Activated CD4-positive, CD25-positive, alpha-beta regulatory T cell treated with anti-CD3 and anti-CD28 coated beads, Interleukin-2, amount 50 U/mL, for 24 hours (primary cell): ENCODE measurements around the gene SLC16A13.
"Not testable (repeated sequence)": the region's sequence is repeated elsewhere in the genome, so short reads cannot be mapped to it uniquely, and the experiment has no call there.

Experiments used
- ATAC-seq, 2 donors: fragments of 150-1000 bp; cut with Tn5 transposase; one replicate each; pipeline ENCODE4 v1.10.0; 2021; ENCODE audit warnings: mild to moderate bottlenecking in 1 of 2, moderate library complexity in 1 of 2

Gene SLC16A13

GRCh38 chr17:7034955-7035590 is 742 bp upstream of the SLC16A13 start:
- ATAC-seq, result peak; percentile 34 to 40

GRCh38 chr17:7038025-7038862 is 2.4 kb downstream of the SLC16A13 start:
- ATAC-seq, result no peak

GRCh38 chr17:7039832-7040231 is 4.0 kb downstream of the SLC16A13 start:
- ATAC-seq, result no peak

DNA sequence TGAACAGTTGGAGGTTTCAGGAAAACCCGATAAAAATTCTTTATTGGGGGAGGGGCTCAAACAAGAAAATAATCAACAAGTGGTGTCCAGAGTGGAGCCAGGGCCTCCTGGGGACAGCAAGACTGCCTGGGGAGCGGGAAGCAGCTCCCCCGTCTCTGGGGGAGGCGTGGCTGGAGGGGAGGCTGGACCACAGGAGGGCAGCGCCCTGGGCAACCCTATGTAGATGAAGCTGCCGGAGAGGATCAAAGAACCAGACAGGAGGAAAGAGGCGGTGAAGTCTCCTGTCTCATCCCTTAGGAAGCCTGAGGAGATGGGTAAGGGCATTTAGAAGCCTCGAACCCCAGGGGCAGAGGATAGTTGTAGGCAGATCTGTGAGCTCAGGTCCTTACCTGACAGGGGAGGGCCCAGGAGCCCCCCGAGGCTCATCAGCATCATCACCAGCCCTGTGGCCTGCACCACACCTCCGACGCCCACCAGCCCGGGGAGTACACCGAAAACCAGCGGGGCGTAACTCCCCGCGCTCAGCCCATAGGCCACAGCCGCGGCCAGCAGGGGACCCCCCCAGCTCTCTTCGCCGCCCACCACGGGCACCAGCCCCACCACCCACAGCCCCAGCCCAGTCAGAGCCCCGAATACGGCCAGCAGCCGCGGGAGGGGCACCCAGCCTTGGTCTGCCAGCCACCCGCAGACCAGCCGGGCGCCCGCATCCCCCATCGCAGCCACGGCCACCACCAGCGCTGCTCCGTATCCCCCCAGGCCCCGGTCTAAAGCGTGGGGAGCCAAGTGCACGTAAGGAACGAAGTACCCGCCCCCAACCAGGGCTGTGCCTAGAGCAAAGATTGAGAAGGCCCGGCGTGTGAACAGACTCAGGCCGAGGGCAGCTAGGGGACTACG is 6.0 kb downstream of the SLC16A13 start:
- ATAC-seq, result peak in 1 of 2 donors; percentile 17

GRCh38 chr17:7042501-7043181 is 6.8 kb downstream of the SLC16A13 start:
- no peak for ATAC-seq

- ATAC-seq, result no peak
Measured at GRCh38 chr17:7043182-7043496, 7.3 kb downstream of the SLC16A13 start.

DNA sequence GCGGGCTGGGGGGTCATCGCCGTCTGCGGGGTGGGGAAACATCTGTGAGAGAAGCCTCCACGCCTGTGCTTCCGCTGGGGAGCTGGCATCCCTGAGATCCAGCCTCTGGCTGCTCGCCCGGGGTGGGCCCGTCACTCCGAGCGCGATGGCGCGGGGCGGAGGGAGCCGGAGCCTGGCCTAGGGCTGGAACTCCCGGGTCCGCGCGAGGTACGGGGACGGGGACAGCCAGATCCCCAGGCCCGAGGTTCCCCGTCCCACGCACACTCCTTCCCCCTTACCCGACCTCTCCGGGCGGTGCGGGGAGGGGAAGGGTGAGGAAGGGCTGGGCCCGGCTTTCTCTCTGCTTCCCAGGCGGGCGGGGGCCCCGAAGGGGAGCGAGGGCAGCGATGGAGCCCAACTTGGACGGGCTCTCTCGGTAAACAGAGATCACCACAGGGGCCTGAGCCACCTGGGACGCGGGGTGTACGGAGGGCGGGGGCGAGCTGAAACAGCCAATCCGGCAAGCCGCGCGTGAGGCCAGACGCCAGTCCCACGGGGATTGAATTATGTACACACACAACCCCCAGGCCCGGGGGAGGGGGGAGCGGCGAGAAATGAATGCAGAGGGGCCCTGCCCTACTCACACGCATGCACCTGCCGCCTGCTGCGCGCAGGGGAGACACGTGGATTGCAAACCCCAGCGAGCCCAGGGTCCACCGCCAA is 7.8 kb downstream of the SLC16A13 start, which contains the start of gene SLC16A11:
SLC16A11 (minus strand) TSS at position 596 of the 702 bp plus-strand sequence; CDS start at position 17, 579 bp downstream.
- ATAC-seq, result no peak

DNA sequence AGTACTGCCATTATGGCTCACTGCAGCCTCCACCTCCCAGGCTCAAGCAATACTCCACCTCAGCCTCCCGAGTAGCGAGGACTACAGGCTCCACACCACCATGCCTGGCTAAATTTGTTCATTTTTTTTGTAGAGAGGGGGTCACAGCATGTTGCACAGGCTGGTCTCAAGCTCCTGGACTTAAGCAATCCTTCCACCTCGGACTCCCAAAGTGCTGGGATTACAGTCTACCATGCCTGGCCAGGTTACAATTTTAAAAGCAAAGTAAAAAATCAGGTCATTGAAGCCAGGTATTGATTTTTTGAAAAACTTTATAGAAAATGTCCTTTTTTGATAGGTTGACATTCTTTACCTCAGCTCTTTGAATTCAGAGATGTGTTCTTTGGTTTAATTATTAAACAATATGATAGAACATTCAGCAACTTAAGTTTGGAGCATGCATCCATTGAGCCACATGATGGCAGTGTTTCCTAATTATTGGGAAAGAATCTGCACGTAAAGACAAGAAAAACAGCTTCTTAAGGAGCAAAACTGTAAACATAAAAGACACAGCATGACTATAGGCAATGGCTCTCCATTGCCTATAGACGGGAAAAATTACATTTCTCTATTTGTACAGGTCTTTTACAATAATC is 9.8 kb downstream of the SLC16A13 start:
- ATAC-seq, result peak in 1 of 2 donors; percentile 12

GRCh38 chr17:7046127-7046724 is 10.4 kb downstream of the SLC16A13 start:
- ATAC-seq, result no peak

GRCh38 chr17:7046725-7047397 is 11.0 kb downstream of the SLC16A13 start:
- ATAC-seq, result peak; percentile 9 to 10

GRCh38 chr17:7047566-7047965 is 11.8 kb downstream of the SLC16A13 start:
- peak; percentile 91 to 94 for ATAC-seq

DNA sequence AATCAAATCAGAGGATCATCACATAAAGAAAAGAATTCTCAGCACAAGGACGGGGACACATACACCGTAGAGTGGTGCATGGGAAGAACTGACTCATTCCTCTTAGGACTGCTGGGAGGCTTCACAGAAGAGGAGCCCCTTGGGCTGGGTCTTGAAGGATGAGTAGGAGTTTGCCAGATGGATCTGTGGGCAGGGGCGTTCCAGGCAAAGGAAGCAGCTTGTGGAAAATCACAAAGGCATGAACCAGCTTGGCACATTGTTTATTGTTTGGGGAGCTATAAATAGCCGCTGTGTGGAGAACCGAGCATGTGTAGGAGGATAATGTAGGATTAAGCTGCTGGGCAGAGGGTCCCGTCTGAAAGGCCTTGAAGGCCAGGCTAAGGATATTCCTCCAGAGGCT is 13.2 kb downstream of the SLC16A13 start:
- ATAC-seq, result no peak

- ATAC-seq, result not testable (repeated sequence)
Measured at GRCh38 chr17:7050583-7050982, 14.8 kb downstream of the SLC16A13 start.

DNA sequence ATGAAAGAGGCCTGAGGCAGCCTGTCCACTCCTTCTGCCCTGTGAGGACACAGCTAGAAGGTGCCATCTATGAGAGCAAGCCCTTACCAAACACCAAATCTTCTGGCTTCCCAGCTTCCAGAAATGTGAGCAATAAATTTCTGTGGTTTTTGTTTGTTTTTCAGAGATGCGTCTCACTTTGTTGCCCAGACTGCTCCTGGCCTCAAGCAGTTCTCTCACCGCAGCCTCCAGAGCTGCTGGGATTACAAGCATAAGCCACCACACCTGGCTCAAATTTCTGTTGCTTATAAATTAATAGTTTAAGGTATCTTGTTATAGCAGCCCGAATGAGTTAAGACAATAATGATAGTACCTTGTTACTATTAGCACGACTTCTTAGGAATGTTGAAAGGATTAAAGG is 20.6 kb downstream of the SLC16A13 start:
- no peak for ATAC-seq

DNA sequence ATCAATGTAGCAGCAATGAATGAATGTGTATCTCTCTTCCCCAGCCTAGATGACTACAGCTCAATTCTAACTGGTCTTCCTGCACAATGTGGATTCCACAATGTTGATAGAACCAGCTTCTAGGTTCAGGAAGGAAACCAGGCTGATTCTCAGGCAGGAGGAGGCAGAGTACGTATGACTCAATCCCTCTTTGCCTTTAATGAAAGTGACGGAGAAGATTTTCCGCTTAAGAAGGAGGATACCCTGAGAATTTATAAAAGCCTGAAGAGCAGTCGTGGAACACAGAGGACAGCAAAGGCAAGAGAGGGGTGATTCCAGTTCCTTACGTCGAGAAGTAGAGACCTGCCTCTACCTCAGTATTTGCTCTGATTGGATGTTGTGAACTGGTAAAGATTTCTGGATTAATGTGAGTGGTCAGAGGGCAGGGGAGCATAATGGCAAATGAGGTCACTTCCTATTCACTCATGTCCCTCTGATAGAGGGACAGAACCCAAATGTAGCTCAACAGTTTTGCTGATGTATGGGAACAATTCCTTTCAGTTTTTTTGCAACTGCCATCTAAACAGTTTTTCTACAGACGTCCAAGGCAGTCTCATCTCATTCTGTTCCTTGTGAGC is 23.1 kb downstream of the SLC16A13 start:
- ATAC-seq, result no peak

DNA sequence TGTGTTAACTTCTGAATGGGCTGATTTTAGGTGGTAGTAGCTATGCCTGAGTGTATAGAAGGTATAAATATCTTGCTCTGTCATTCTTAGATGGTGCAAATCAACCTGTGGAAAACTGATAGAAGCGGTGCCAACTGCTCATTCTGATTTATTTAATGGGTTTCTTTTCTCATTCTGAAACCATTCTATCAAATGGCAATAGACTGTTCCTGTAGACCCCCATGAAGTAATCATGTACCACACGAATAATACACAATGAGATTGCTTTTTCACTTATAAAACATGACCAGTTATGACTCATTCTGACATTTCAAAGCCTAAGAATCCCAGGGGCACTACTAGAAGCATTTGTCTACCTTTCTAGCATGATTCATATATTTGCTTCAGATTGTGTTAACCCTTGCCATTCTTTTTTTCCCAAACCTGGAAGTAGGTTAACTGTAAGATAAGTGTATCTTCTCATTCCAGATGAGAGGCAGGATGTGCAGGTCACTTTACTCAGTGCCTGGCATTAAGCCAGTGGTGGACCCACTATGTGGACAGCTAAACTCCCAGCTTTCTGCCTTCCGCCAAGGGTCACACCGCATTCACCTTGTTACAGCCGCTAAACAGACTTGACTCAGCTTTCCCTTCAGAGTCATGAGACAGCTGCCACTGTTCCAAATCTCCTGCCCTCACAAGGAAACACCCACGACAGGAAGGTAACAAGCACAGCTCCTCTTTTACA is 24.5 kb downstream of the SLC16A13 start:
- peak; percentile 85 to 91 for ATAC-seq

GRCh38 chr17:7063518-7064094 is 27.8 kb downstream of the SLC16A13 start:
- ATAC-seq, result no peak

GRCh38 chr17:7064261-7064660 is 28.4 kb downstream of the SLC16A13 start:
- no peak for ATAC-seq

DNA sequence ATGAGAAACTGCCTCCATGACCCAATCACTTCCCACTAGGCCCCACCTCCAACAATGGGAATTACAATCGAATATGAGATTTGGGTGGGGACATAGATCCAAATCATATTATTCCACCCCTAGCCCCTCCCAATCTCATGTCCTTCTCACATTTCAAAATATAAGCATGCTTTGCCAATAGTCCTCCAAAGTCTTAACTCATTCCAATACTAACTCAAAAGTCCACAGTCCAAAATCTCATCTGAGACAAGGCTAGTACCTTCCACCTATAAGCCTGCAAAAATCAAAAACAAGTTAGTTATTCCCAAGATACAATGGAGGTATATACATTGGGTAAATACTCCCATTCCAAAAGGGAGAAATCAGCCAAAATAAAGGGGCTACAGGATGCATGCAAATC is 31.4 kb downstream of the SLC16A13 start:
- no peak for ATAC-seq
